HG02938 (cell line): ENCODE measurements around the gene TMEM44.
A peak's percentile ranks its signal among the peaks of the same experiment; 100 is the strongest.
"Not testable (repeated sequence)": the region's sequence is repeated elsewhere in the genome, so short reads cannot be mapped to it uniquely, and the experiment has no call there.

Experiments used
- ATAC-seq: cut with Tn5 transposase; IDR thresholded peaks from one replicate; pipeline ENCODE4 v1.9.1; 2021; ENCODE audit warnings: mild to moderate bottlenecking, moderate library complexity; ENCODE audit not compliant: unreplicated experiment

TMEM44 gene

GRCh38 chr3:194647747-194648146 is 14.5 kb upstream of the TMEM44 start:
- no peak for ATAC-seq

GRCh38 chr3:194642769-194643168 is 9.6 kb upstream of the TMEM44 start:
- no peak for ATAC-seq

- ATAC-seq: no peak
Observed at GRCh38 chr3:194640829-194641228, 7.6 kb upstream of the TMEM44 start.

GRCh38 chr3:194638991-194639605 is 5.9 kb upstream of the TMEM44 start:
- no peak for ATAC-seq

GRCh38 chr3:194637541-194638400 is 4.6 kb upstream of the TMEM44 start:
- ATAC-seq: no peak

GRCh38 chr3:194637066-194637465 is 3.8 kb upstream of the TMEM44 start:
- ATAC-seq: no peak

GRCh38 chr3:194632809-194633348 is 340 bp downstream of the TMEM44 start:
- peak; percentile 53 for ATAC-seq

- no peak for ATAC-seq
Observed at GRCh38 chr3:194632226-194632808, 902 bp downstream of the TMEM44 start.

- ATAC-seq: no peak
Observed at GRCh38 chr3:194631696-194632095, 1.5 kb downstream of the TMEM44 start.

- ATAC-seq: not testable (repeated sequence)
Observed at GRCh38 chr3:194630681-194631080, 2.5 kb downstream of the TMEM44 start.

- no peak for ATAC-seq
Observed at GRCh38 chr3:194624956-194625355, 8.3 kb downstream of the TMEM44 start.

- no peak for ATAC-seq
Observed at GRCh38 chr3:194623449-194624290, 9.5 kb downstream of the TMEM44 start.

GRCh38 chr3:194622621-194623340 is 10.4 kb downstream of the TMEM44 start:
- ATAC-seq: no peak

- no peak for ATAC-seq
Observed at GRCh38 chr3:194621947-194622346, 11.3 kb downstream of the TMEM44 start.

- ATAC-seq: no peak
Observed at GRCh38 chr3:194620196-194620595, 13.0 kb downstream of the TMEM44 start.

- ATAC-seq: no peak
Observed at GRCh38 chr3:194619741-194620140, 13.5 kb downstream of the TMEM44 start.

- ATAC-seq: no peak
Observed at GRCh38 chr3:194618858-194619608, 14.2 kb downstream of the TMEM44 start.

GRCh38 chr3:194617827-194618226 is 15.4 kb downstream of the TMEM44 start:
- no peak for ATAC-seq

- ATAC-seq: no peak
Observed at GRCh38 chr3:194617143-194617671, 16.0 kb downstream of the TMEM44 start.
